Body of pancreas (tissue), 4 donors: ENCODE data around the gene GRAMD4.

Experiments used
- CTCF ChIP-seq, 7 experiments: fragments of 450-650 bp in 4 of 7; fragments of 200-600 bp in 3 of 7; sonication (generic) in 3 of 7; IDR thresholded peaks; one replicate each; pipeline ENCODE4 v1.5.1; 2016 to 2019; ENCODE audit warnings: antibody characterized with exemption in 7 of 7
- POLR2A ChIP-seq, 3 donors: fragments of 450-650 bp; IDR thresholded peaks; one replicate each; pipeline ENCODE4 v1.6.1; 2016; ENCODE audit warnings: antibody characterized with exemption in 3 of 3, mild to moderate bottlenecking in 2 of 3

DNA sequence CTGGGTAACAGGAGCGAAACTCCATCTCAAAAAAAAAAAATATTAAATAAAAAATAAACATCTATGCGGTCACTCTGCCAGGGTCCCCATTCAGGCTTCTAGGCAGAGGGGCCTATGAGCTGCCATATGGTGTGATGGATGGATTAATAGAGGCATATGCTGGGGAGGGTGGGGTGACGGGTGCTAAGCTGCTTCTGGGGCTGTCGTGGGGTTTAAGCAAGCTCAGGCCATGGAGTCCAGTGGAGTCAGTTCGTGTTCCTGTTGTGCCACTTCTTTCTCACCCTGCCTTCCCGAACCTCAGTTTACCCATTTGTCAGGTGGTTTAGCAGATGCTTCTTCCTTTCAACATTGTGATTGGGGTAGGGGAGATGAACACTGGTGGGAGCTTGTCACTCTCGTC, 9.0 kb upstream of the GRAMD4 start:
- TF ChIP-seq CTCF (IDR thresholded peaks at IDR 0.05) (no peak), POLR2A (IDR thresholded peaks at IDR 0.05) (no peak)
